Inflammatory macrophage treated with lipopolysaccharide for 4 hours (primary cell): ENCODE measurements around the gene RSPO4.
"Not testable (repeated sequence)": the region's sequence is repeated elsewhere in the genome, so short reads cannot be mapped to it uniquely, and the experiment has no call there.

ENCODE experiments used
- DNase-seq: peaks from one replicate; pipeline ENCODE4 v3.0.0-alpha.2; 2020

RSPO4 gene

GRCh38 chr20:1003920-1004697 lies 2.0 kb upstream of the RSPO4 start:
- DNase-seq = no peak

GRCh38 chr20:1002682-1003561 lies 811 bp upstream of the RSPO4 start:
- no peak for DNase-seq

GRCh38 chr20:1001116-1001515 lies 995 bp downstream of the RSPO4 start:
- DNase-seq = no peak

- DNase-seq = no peak
These were observed 3.8 kb downstream of the RSPO4 start for GRCh38 chr20:998231-998830.

- DNase-seq = no peak
These were observed 4.6 kb downstream of the RSPO4 start for GRCh38 chr20:997486-997885.

GRCh38 chr20:997016-997415 lies 5.1 kb downstream of the RSPO4 start:
- no peak for DNase-seq

GRCh38 chr20:995170-995569 lies 6.9 kb downstream of the RSPO4 start:
- DNase-seq = peak; percentile 4

- no peak for DNase-seq
These were observed 9.1 kb downstream of the RSPO4 start for GRCh38 chr20:992801-993535.

- peak; percentile 1 for DNase-seq
These were observed 10.3 kb downstream of the RSPO4 start for GRCh38 chr20:991850-992249.

GRCh38 chr20:990293-990959 lies 11.7 kb downstream of the RSPO4 start:
- no peak for DNase-seq

GRCh38 chr20:988272-988671 lies 13.8 kb downstream of the RSPO4 start:
- no peak for DNase-seq

- DNase-seq = no peak
These were observed 14.4 kb downstream of the RSPO4 start for GRCh38 chr20:987677-988076.

GRCh38 chr20:986733-987355 lies 15.3 kb downstream of the RSPO4 start:
- DNase-seq = no peak

- DNase-seq = not testable (repeated sequence)
These were observed 17.1 kb downstream of the RSPO4 start for GRCh38 chr20:984994-985393.

- no peak for DNase-seq
These were observed 19.4 kb downstream of the RSPO4 start for GRCh38 chr20:982754-983153.

- DNase-seq = no peak
These were observed 25.1 kb downstream of the RSPO4 start for GRCh38 chr20:977021-977420.

- DNase-seq = no peak
These were observed 26.1 kb downstream of the RSPO4 start for GRCh38 chr20:976033-976432.

- peak; percentile 79 for DNase-seq
These were observed 28.3 kb downstream of the RSPO4 start for GRCh38 chr20:973785-974194.

GRCh38 chr20:972256-972655 lies 29.9 kb downstream of the RSPO4 start:
- no peak for DNase-seq

GRCh38 chr20:971346-971745 lies 30.8 kb downstream of the RSPO4 start:
- DNase-seq = no peak

- DNase-seq = peak; percentile 29
These were observed 32.2 kb downstream of the RSPO4 start for GRCh38 chr20:969868-970267.
